ENCODE data around the gene BMF.
"Not testable (repeated sequence)": the region's sequence is repeated elsewhere in the genome, so short reads cannot be mapped to it uniquely, and the experiment has no call there.

BMF gene

GRCh38 chr15:40108855-40109735 lies at the start of gene BMF:
Gene BMF, minus strand, starts transcription at chr15:40108879. Its CDS starts 2,793 bp downstream, at chr15:40106086.
- DNase-seq = peak; percentile 99

- DNase-seq = no peak
Measured at GRCh38 chr15:40157778-40158447, 49.2 kb upstream of the BMF start.

GRCh38 chr15:40155270-40155910 lies 46.7 kb upstream of the BMF start:
- no peak for DNase-seq

- not testable (repeated sequence) for DNase-seq
Measured at GRCh38 chr15:40154821-40155220, 46.1 kb upstream of the BMF start.

GRCh38 chr15:40151991-40152390 lies 43.3 kb upstream of the BMF start:
- no peak for DNase-seq

- no peak for DNase-seq
Measured at GRCh38 chr15:40151499-40151898, 42.8 kb upstream of the BMF start.

GRCh38 chr15:40150163-40150925 lies 41.7 kb upstream of the BMF start:
- DNase-seq = peak in 1 of 2 experiments; percentile 18

GRCh38 chr15:40149339-40149738 lies 40.7 kb upstream of the BMF start:
- peak in 1 of 2 experiments; percentile 2 for DNase-seq

- peak in 1 of 2 experiments; percentile 11 for DNase-seq
Measured at GRCh38 chr15:40146037-40146436, 37.4 kb upstream of the BMF start.

GRCh38 chr15:40142428-40142827 lies 33.7 kb upstream of the BMF start:
- DNase-seq = no peak

GRCh38 chr15:40138201-40138570 lies 29.5 kb upstream of the BMF start:
- not testable (repeated sequence) for DNase-seq

GRCh38 chr15:40137303-40138200 lies 28.9 kb upstream of the BMF start:
- DNase-seq = no peak

GRCh38 chr15:40136470-40137302 lies 28.0 kb upstream of the BMF start:
- DNase-seq = no peak

GRCh38 chr15:40135846-40136450 lies 27.3 kb upstream of the BMF start:
- DNase-seq = not testable (repeated sequence)

- DNase-seq = no peak
Measured at GRCh38 chr15:40134885-40135284, 26.2 kb upstream of the BMF start.

GRCh38 chr15:40133544-40133943 lies 24.9 kb upstream of the BMF start:
- DNase-seq = no peak

- DNase-seq = no peak
Measured at GRCh38 chr15:40130799-40131502, 22.3 kb upstream of the BMF start.

- DNase-seq = no peak
Measured at GRCh38 chr15:40130118-40130517, 21.4 kb upstream of the BMF start.

GRCh38 chr15:40128766-40129660 lies 20.3 kb upstream of the BMF start:
- no peak for DNase-seq

All from activated T-cell treated with anti-CD3 and anti-CD28 coated beads, Interleukin-2, amount 50 U/mL, for 48 hours (primary cell).